ENCODE results near the gene GRIK5. TPM values are rescaled to one million over a fixed set of nuclear protein-coding genes. Genes with fewer than 3 reads are reported as not detected.

The GRIK5 gene
- total and polyA plus RNA-seq, 2 donors (not counting 3 experiments of a cell fraction or from before 2014, with no cell fraction given), result 0.80 to 2.2 TPM

- ChIA-PET CTCF (interaction anchor here (1.0 to 4.1 kb wide), 13 partner anchors 10 to 130 kb away, joined by 3 to 31 read pairs (median 6); partner anchors contain the start of genes GSK3A and POU2F2), POLR2A (interaction anchor here (1.4 kb wide), 1 partner anchor 22 kb away, joined by 3 read pairs; no protein-coding TSS in a partner anchor)
- H3K4me3 ChIP-seq (replicated peaks in 1 of 3; ENCODE audit: insufficient read depth in 1 of 3, low read depth in 1 of 3, low read length in 3 of 3), result no peak overlapping the region
- intact Hi-C loops (cut with micrococcal nuclease), result no loop called here
- peaks cover 29% of the 10 kb centered on the region for H3K4me1 ChIP-seq (ENCODE audit: control insufficient read depth, extremely low read depth, insufficient read depth, low read length)
- peak overlapping the region; percentile 56 for H3K9ac ChIP-seq (replicated peaks; ENCODE audit: extremely low read depth, insufficient read depth, low read length)
- H3K9me3 ChIP-seq (replicated peaks; ENCODE audit: control insufficient read depth, insufficient read depth, low read length), result no peaks in the 10 kb centered on the region
- BruUV-seq (replicated peaks), result no TSS peak
- peak overlapping the region; percentile 88 for H3K27ac ChIP-seq (ENCODE audit: insufficient read depth, low read depth, low read length)
- no peak overlapping the region for H2AFZ ChIP-seq (ENCODE audit: low read depth, low read length)
- H3K36me3 ChIP-seq (ENCODE audit: control insufficient read depth in 2 of 2, extremely low read depth in 1 of 2, insufficient read depth in 2 of 2, low read length in 2 of 2), result peaks cover 0 to 2% of the 10 kb centered on the region in 2 experiments
- no peaks in the 10 kb centered on the region for H4K20me1 ChIP-seq (replicated peaks; ENCODE audit: control insufficient read depth, extremely low read depth, insufficient read depth, low read length)
- dilution Hi-C loops (cut with MboI; ENCODE audit: extremely low pct_ligation_motif_present, low sequenced_read_pairs), result no loop called here
- H3K4me2 ChIP-seq (ENCODE audit: insufficient read depth, low read length), result peak overlapping the region; percentile 44
- H3K79me2 ChIP-seq (ENCODE audit: control insufficient read depth, insufficient read depth, low read length), result no peaks in the 10 kb centered on the region
- no peaks in the 10 kb centered on the region for H3K27me3 ChIP-seq (ENCODE audit: control insufficient read depth in 2 of 2, insufficient read depth in 2 of 2, low read length in 2 of 2)
- DNase-seq (ENCODE audit: low read depth, low spot score) (no peak), FAIRE-seq (no peak)
- H3K9me1 ChIP-seq (replicated peaks; ENCODE audit: control insufficient read depth, extremely low read depth, insufficient read depth, low read length), result no peaks in the 10 kb centered on the region
- TF ChIP-seq CTCF (IDR thresholded peaks at IDR 0.05; ENCODE audit: extremely low read depth in 1 of 2, insufficient read depth in 1 of 2, low read depth in 1 of 2, low read length in 2 of 2), result no peak
- no peak for TF ChIP-seq MAX (IDR thresholded peaks at IDR 0.05; ENCODE audit: insufficient read depth, insufficient read length)
- no peak for TF ChIP-seq POLR2A (IDR thresholded peaks at IDR 0.05; ENCODE audit: low read depth, low read length)
- no peak for TF ChIP-seq GATA2 (IDR thresholded peaks at IDR 0.05; ENCODE audit: insufficient read depth, insufficient read length, low read depth, low read length)
- TF ChIP-seq FOS (IDR thresholded peaks at IDR 0.05; ENCODE audit: borderline replicate concordance, insufficient read depth, low read length), result no peak
- no peak for TF ChIP-seq JUN (IDR thresholded peaks at IDR 0.05; ENCODE audit: borderline replicate concordance, insufficient read depth, insufficient read length, low read depth)
- no peak for TF ChIP-seq POLR2AphosphoS5 (IDR thresholded peaks at IDR 0.05; ENCODE audit: insufficient read depth, low read depth, low read length)
- TF ChIP-seq MYC (IDR thresholded peaks at IDR 0.05; ENCODE audit: low read depth, low read length), result no peak
Measured at GRCh38 chr19:42114412-42114811, 44.4 kb upstream of the GRIK5 start.

Data from endothelial cell of umbilical vein (primary cell).